ENCODE measurements around the gene COL6A5. TPM values are rescaled to one million over a fixed set of nuclear protein-coding genes. Genes with fewer than 3 reads are reported as not detected.

COL6A5 gene
- total and polyA plus RNA-seq, 10 of the 15 experiments (the other 5 are each of a cell fraction or from before 2014, with no cell fraction given) = 0.04 to 0.11 TPM; not detected in 8

- intact Hi-C loops (cut with micrococcal nuclease; ENCODE audit: unreplicated experiment) = no loop called here
- Histone ChIP-seq H3K79me2 (ENCODE audit: control insufficient read depth, insufficient read depth, low read length) (no peaks in the 10 kb centered on the region), H3K4me3 (no peak overlapping the region), H3K9ac (ENCODE audit: control insufficient read depth, insufficient read depth, low read length) (no peak overlapping the region), H4K20me1 (ENCODE audit: control insufficient read depth, insufficient read depth) (no peaks in the 10 kb centered on the region), H2AFZ (ENCODE audit: control insufficient read depth, low read depth, low read length) (no peak overlapping the region), H3K27me3 (replicated peaks in 1 of 2; ENCODE audit: control insufficient read depth in 2 of 2, insufficient read depth in 2 of 2, low read length in 1 of 2) (no peaks in the 10 kb centered on the region; a peak in 1 of 4 replicates), H3K4me2 (ENCODE audit: control insufficient read depth, insufficient read depth) (no peak overlapping the region), H3K4me1 (ENCODE audit: control insufficient read depth, insufficient read depth, low read length) (no peaks in the 10 kb centered on the region), H3K9me3 (replicated peaks; ENCODE audit: control insufficient read depth, insufficient read depth, low read length) (no peaks in the 10 kb centered on the region), H3K27ac (ENCODE audit: control insufficient read depth, insufficient read depth) (no peak overlapping the region), H3K36me3 (ENCODE audit: control insufficient read depth in 2 of 2, insufficient read depth in 2 of 2, low read length in 1 of 2) (no peaks in the 10 kb centered on the region)
- ChIA-PET CTCF (no interaction called here), POLR2A (no interaction called here), SMC1A (ENCODE audit: uncharacterized antibody, unreplicated experiment) (no interaction called here), RAD21 (ENCODE audit: unreplicated experiment) (no interaction called here)
- in situ Hi-C loops (cut with MboI) = no loop called here
- no TSS peak for BruUV-seq (replicated peaks)
- FAIRE-seq = no peak
- DNase-seq (ENCODE audit: low read depth, low spot score) = no peak
- 40% methylated on average over 3 of the region's 3 CpGs for WGBS (ENCODE audit: insufficient coverage, insufficient replicate concordance, low lambda C conversion rate, missing lambda C conversion rate)
- TF ChIP-seq ESRRA (IDR thresholded peaks at IDR 0.05; ENCODE audit: low read length) (no peak), SREBF2 (IDR thresholded peaks at IDR 0.05; ENCODE audit: low read length) (no peak), YY1 (IDR thresholded peaks at IDR 0.05; ENCODE audit: low read depth, low read length) (no peak), USF1 (IDR thresholded peaks at IDR 0.05; ENCODE audit: borderline replicate concordance, extremely low read length, insufficient read depth, low read depth, low read length) (no peak), JUNB (IDR thresholded peaks at IDR 0.05) (no peak), HSF1 (IDR thresholded peaks at IDR 0.05; ENCODE audit: low read depth, low read length) (no peak), ZBED1 (IDR thresholded peaks at IDR 0.05; ENCODE audit: borderline replicate concordance) (no peak), CREM (IDR thresholded peaks at IDR 0.05; ENCODE audit: low read depth) (no peak), TBL1XR1 (IDR thresholded peaks at IDR 0.05; ENCODE audit: low read depth, low read length) (no peak)
- ATAC-seq = no peak
These were observed 160.6 kb downstream of the COL6A5 start for GRCh38 chr3:130506031-130506430.

Data from GM12878 (cell line).